Activated CD4-positive, alpha-beta T cell treated with anti-CD3 and anti-CD28 coated beads, Interleukin-2, amount 10 ng/mL, durations not matched to agents 24 days and 14 days (primary cell): ENCODE measurements around the gene ALOX12B. TPM values are rescaled to one million over a fixed set of nuclear protein-coding genes. Genes with fewer than 3 reads are reported as not detected.
"Not testable (repeated sequence)": the region's sequence is repeated elsewhere in the genome, so short reads cannot be mapped to it uniquely, and the experiment has no call there.

Experiments used
- DNase-seq: peaks from one replicate; pipeline ENCODE4 v3.0.0; 2022
- H3K27ac Mint-ChIP-seq: one replicate; pipeline ENCODE4 v1.8.0; 2022; ENCODE audit warnings: mild to moderate bottlenecking, mixed read lengths
- H3K27me3 Mint-ChIP-seq: one replicate; pipeline ENCODE4 v1.8.0; 2022; ENCODE audit warnings: mixed read lengths
- H3K36me3 Mint-ChIP-seq: one replicate; pipeline ENCODE4 v1.8.0; 2022; ENCODE audit warnings: low read depth, mild to moderate bottlenecking, mixed read lengths
- H3K4me1 Mint-ChIP-seq: one replicate; pipeline ENCODE4 v1.8.0; 2021; ENCODE audit warnings: mixed read lengths
- H3K4me3 Mint-ChIP-seq: one replicate; pipeline ENCODE4 v1.8.0; 2022; ENCODE audit warnings: mild to moderate bottlenecking, moderate library complexity, mixed read lengths
- H3K9me3 Mint-ChIP-seq: one replicate; pipeline ENCODE4 v1.8.0; 2021; ENCODE audit warnings: mixed read lengths
- intact Hi-C: fragments of 100-400 bp; cut with micrococcal nuclease; formaldehyde crosslinking; loops from one replicate; pipeline ENCODE4 v1.15.1; 2023
- total RNA-seq: library from RNA; stranded (reverse); gene quantifications from 2 replicates; pipeline ENCODE4 v1.2.3, GENCODE V29; 2022

ALOX12B gene
- total RNA-seq, 1 donor from 2014 or later = 0.77 TPM

GRCh38 chr17:8084250-8084649, 3.3 kb downstream of the ALOX12B start:
- Mint-ChIP-seq H3K36me3 (peaks cover 3% of the 10 kb centered on the region), H3K4me3 (no peak overlapping the region), H3K4me1 (peaks cover 8% of the 10 kb centered on the region), H3K9me3 (no peaks in the 10 kb centered on the region), H3K27me3 (peaks cover 7% of the 10 kb centered on the region), H3K27ac (no peak overlapping the region)
- no peak for DNase-seq
- intact Hi-C loops = no loop called here

GRCh38 chr17:8082292-8082691, 5.2 kb downstream of the ALOX12B start:
- Mint-ChIP-seq H3K9me3 (no peaks in the 10 kb centered on the region), H3K27me3 (peaks cover 3% of the 10 kb centered on the region), H3K36me3 (peaks cover 3% of the 10 kb centered on the region), H3K27ac (no peak overlapping the region), H3K4me3 (no peak overlapping the region), H3K4me1 (peaks cover 9% of the 10 kb centered on the region)
- intact Hi-C loops = no loop called here
- DNase-seq = no peak

- Mint-ChIP-seq H3K4me1 (peaks cover 9% of the 10 kb centered on the region), H3K27me3 (peaks cover 3% of the 10 kb centered on the region), H3K27ac (no peak overlapping the region), H3K9me3 (no peaks in the 10 kb centered on the region), H3K4me3 (no peak overlapping the region), H3K36me3 (peaks cover 3% of the 10 kb centered on the region)
- DNase-seq = no peak
- intact Hi-C loops = no loop called here
These were observed 5.6 kb downstream of the ALOX12B start for GRCh38 chr17:8081876-8082275.

- no peak for DNase-seq
- Mint-ChIP-seq H3K4me1 (peaks cover 9% of the 10 kb centered on the region), H3K9me3 (no peaks in the 10 kb centered on the region), H3K27me3 (peaks cover 7% of the 10 kb centered on the region), H3K36me3 (peaks cover 3% of the 10 kb centered on the region), H3K27ac (no peak overlapping the region), H3K4me3 (peak overlapping the region; percentile 85)
- intact Hi-C loops = loop anchor here (1.0 kb wide), 1 partner anchor 38 kb away; no protein-coding TSS in a partner anchor
These were observed 6.7 kb downstream of the ALOX12B start for GRCh38 chr17:8080799-8081219.

- no peak for DNase-seq
- intact Hi-C loops = loop anchor here (1.0 kb wide), 1 partner anchor 39 kb away; no protein-coding TSS in a partner anchor
- Mint-ChIP-seq H3K4me3 (peak overlapping the region; percentile 85), H3K9me3 (no peaks in the 10 kb centered on the region), H3K27ac (peak overlapping the region; percentile 86), H3K36me3 (peaks cover 3% of the 10 kb centered on the region), H3K4me1 (peaks cover 9% of the 10 kb centered on the region), H3K27me3 (peaks cover 10% of the 10 kb centered on the region)
These were observed 7.2 kb downstream of the ALOX12B start for GRCh38 chr17:8080208-8080798.

GRCh38 chr17:8079291-8080207, 8.0 kb downstream of the ALOX12B start:
- H3K4me3 Mint-ChIP-seq = peak overlapping the region; percentile 85
- peaks cover 3% of the 10 kb centered on the region for H3K36me3 Mint-ChIP-seq
- intact Hi-C loops = loop anchor here (1.0 kb wide), 2 partner anchors 19 to 40 kb away; no protein-coding TSS in a partner anchor
- peaks cover 9% of the 10 kb centered on the region for H3K4me1 Mint-ChIP-seq
- DNase-seq = peak; percentile 93
- H3K27ac Mint-ChIP-seq = peak overlapping the region; percentile 86
- H3K9me3 Mint-ChIP-seq = no peaks in the 10 kb centered on the region
- H3K27me3 Mint-ChIP-seq = peaks cover 17% of the 10 kb centered on the region

GRCh38 chr17:8077939-8078338, 9.6 kb downstream of the ALOX12B start:
- H3K4me3 Mint-ChIP-seq, H3K9me3 Mint-ChIP-seq, intact Hi-C loops, H3K36me3 Mint-ChIP-seq, DNase-seq: not testable (repeated sequence)
- peak overlapping the region; percentile 38 for H3K27ac Mint-ChIP-seq
- peaks cover 23% of the 10 kb centered on the region for H3K4me1 Mint-ChIP-seq
- peaks cover 32% of the 10 kb centered on the region for H3K27me3 Mint-ChIP-seq

GRCh38 chr17:8076502-8077266, 10.8 kb downstream of the ALOX12B start:
- intact Hi-C loops = no loop called here
- H3K4me3 Mint-ChIP-seq = no peak overlapping the region
- no peak overlapping the region for H3K27ac Mint-ChIP-seq
- no peak for DNase-seq
- peaks cover under 1% of the 10 kb centered on the region for H3K36me3 Mint-ChIP-seq
- H3K4me1 Mint-ChIP-seq = peaks cover 27% of the 10 kb centered on the region
- peaks cover 43% of the 10 kb centered on the region for H3K27me3 Mint-ChIP-seq
- H3K9me3 Mint-ChIP-seq = no peaks in the 10 kb centered on the region

GRCh38 chr17:8075574-8076342, 11.8 kb downstream of the ALOX12B start:
- intact Hi-C loops = no loop called here
- Mint-ChIP-seq H3K4me1 (peaks cover 25% of the 10 kb centered on the region), H3K27me3 (peaks cover 51% of the 10 kb centered on the region), H3K4me3 (no peak overlapping the region), H3K27ac (no peak overlapping the region), H3K36me3 (no peaks in the 10 kb centered on the region), H3K9me3 (no peaks in the 10 kb centered on the region)
- DNase-seq = no peak

GRCh38 chr17:8075081-8075480, 12.4 kb downstream of the ALOX12B start:
- Mint-ChIP-seq H3K27ac (no peak overlapping the region), H3K36me3 (no peaks in the 10 kb centered on the region), H3K4me3 (no peak overlapping the region), H3K4me1 (peaks cover 23% of the 10 kb centered on the region), H3K27me3 (peaks cover 55% of the 10 kb centered on the region), H3K9me3 (no peaks in the 10 kb centered on the region)
- DNase-seq = no peak
- intact Hi-C loops = no loop called here

- Mint-ChIP-seq H3K9me3 (no peaks in the 10 kb centered on the region), H3K4me1 (peaks cover 20% of the 10 kb centered on the region), H3K27me3 (peaks cover 57% of the 10 kb centered on the region), H3K27ac (no peak overlapping the region), H3K4me3 (peak overlapping the region; percentile 6), H3K36me3 (no peaks in the 10 kb centered on the region)
- intact Hi-C loops = no loop called here
- no peak for DNase-seq
These were observed 13.0 kb downstream of the ALOX12B start for GRCh38 chr17:8074554-8074953.

- H3K36me3 Mint-ChIP-seq = no peaks in the 10 kb centered on the region
- H3K27me3 Mint-ChIP-seq = peaks cover 58% of the 10 kb centered on the region
- peak overlapping the region; percentile 73 for H3K4me3 Mint-ChIP-seq
- peaks cover 18% of the 10 kb centered on the region for H3K4me1 Mint-ChIP-seq
- intact Hi-C loops = loop anchor here (1.0 to 2.0 kb wide), 2 partner anchors 17 to 45 kb away; partner anchors contain the start of gene ALOXE3
- H3K9me3 Mint-ChIP-seq = no peaks in the 10 kb centered on the region
- no peak overlapping the region for H3K27ac Mint-ChIP-seq
- DNase-seq = peak; percentile 95
These were observed 13.7 kb downstream of the ALOX12B start for GRCh38 chr17:8073627-8074484.
